Mammary epithelial cell (primary cell): ENCODE data around the gene EDN1.

Source experiments
- CTCF ChIP-seq, 2 donors: IDR thresholded peaks in 1 of 2; conservative IDR thresholded peaks in 1 of 2; 2 replicates each; pipeline ENCODE4 v1.5.1; 2011 to 2012; ENCODE audit warnings: inconsistent platforms in 2 of 2, low read length in 2 of 2, mild to moderate bottlenecking in 2 of 2, control low read depth in 1 of 2, low read depth in 1 of 2; ENCODE audit not compliant: insufficient read depth in 1 of 2; ENCODE audit errors: extremely low read depth in 1 of 2
- EZH2 ChIP-seq: IDR thresholded peaks from 2 replicates; pipeline ENCODE4 v1.6.1; 2012; ENCODE audit warnings: low read length, inconsistent platforms, borderline replicate concordance

- TF ChIP-seq EZH2: no peak
- TF ChIP-seq CTCF (conservative IDR thresholded peaks at IDR 0.05 in 1 of 2, IDR thresholded peaks at IDR 0.05 in 1 of 2; ENCODE audit: extremely low read depth in 1 of 2, insufficient read depth in 1 of 2, low read depth in 1 of 2, low read length in 2 of 2): no peak
Observed at GRCh38 chr6:12318749-12319148, 28.6 kb downstream of the EDN1 start.
